Amygdala (tissue), 56 donors: Measurements from ENCODE around the gene INO80D.
A peak's percentile ranks its signal among the peaks of the same experiment; 100 is the strongest.
"Not testable (repeated sequence)": the region's sequence is repeated elsewhere in the genome, so short reads cannot be mapped to it uniquely, and the experiment has no call there.

Experiments used
- DNase-seq, 56 donors: peaks; one replicate each; lab custom pipeline; 2025; lab: John Stamatoyannopoulos, UW

INO80D gene

DNA sequence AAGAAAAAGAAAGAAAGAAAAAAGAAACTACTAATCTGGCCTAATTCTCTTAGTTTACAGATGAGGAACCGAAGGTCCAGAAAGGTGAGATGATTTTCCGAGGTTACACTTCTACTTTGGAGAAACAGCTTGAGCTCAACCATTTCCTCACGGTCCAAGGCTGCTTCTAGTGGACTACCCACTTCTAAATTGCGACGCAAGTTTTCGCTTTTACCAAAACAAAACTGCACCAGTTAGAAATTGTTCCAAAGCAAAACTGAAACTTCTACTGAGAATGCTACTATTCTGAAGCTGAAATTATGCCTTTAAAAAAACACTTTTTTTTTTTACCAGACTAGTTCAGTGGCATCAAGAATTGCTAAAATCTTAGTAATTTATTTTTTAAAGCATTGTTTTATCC, 101.6 kb downstream of the INO80D start:
- no peak for DNase-seq

DNA sequence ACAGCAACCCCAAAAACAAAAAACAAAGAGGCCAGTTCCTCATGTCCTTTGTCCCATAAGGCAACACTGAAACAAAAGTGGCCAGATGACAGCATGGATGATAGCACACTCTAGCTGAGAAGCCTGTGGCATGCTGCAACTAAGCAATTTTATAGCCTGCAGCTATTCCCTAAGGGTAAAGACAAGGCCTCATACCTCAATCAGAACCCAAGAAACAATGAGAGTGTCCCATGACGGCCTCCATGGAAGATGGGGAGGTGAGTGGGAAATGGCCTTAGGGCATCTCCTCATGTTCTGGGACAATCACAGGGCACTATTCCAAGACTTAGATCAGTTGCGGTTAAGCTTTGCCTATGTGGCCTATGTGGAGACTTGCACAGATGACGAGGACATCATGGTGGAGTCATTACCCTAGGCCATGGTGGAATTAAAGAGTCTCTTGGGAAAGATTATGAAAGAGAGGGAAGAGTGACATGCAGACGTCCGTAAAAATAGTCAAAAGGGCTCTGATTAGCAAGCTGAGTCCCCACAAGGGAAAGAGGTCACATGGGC, 103.1 kb downstream of the INO80D start:
- DNase-seq: no peak

DNA sequence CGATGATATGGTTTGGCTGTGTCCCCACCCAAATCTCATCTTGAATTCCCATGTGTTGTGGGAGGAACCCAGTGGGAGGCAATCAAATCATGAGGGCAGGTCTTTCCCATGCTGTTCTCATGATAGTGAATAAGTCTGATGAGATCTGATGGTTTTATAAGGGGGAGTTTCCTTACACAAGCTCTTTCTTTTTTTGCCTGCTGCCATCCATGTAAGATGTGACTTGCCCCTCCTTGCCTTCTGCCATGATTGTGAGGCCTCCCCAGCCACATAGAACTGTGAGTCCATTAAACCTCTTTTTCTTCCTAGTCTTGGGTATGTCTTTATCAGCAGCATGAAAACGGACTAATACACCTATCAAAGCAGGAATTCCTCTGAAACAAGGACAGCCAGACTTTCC, 107.2 kb downstream of the INO80D start:
- not testable (repeated sequence) for DNase-seq

DNA sequence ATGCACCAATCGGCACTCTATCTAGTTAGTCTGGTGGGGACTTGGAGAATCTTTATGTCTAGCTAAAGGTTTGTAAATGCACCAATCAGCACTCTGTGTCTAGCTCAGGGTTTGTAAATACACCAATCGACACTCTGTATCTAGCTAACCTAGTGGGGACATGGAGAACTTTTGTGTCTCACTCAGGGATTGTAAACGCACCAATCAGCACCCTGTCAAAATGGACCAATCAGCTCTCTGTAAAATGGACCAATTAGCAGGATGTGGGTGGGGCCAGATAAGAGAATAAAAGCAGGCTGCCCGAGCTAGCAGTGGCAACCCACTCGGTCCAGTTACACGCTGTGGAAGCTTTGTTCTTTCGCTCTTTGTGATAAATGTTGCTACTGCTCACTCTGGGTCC, 108.3 kb downstream of the INO80D start:
- DNase-seq: not testable (repeated sequence)

DNA sequence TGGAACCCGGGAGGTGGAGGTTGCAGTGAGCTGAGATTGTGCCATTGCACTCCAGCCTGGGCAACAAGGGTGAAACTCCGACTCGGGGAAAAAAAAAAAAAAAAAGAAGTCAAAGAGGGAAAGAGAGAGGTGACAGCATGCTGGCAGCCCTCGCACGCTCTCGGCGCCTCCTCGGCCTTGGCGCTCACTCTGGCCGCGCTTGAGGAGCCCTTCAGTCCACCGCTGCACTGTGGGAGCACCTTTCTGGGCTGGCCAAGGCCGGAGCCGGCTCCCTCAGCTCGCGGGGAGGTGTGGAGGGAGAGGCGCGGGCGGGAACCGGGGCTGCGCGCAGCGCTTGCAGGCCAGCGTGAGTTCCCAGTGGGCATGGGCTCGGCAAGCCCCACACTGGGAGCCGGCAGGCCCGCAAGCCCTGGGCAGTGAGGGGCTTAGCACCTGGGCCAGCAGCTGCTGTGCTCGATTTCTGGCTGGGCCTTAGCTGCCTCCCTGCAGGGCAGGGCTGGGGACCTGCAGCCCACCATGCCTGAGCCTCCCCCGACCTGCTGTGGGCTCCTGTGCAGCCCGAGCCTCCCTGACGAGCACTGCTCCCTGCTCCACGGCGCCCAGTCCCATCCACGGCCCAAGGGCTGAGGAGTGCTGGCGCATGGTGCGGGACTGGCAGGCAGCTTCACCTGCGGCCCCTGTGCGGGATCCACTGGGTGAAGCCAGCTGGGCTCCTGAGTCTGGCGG, 108.9 kb downstream of the INO80D start:
- not testable (repeated sequence) for DNase-seq

DNA sequence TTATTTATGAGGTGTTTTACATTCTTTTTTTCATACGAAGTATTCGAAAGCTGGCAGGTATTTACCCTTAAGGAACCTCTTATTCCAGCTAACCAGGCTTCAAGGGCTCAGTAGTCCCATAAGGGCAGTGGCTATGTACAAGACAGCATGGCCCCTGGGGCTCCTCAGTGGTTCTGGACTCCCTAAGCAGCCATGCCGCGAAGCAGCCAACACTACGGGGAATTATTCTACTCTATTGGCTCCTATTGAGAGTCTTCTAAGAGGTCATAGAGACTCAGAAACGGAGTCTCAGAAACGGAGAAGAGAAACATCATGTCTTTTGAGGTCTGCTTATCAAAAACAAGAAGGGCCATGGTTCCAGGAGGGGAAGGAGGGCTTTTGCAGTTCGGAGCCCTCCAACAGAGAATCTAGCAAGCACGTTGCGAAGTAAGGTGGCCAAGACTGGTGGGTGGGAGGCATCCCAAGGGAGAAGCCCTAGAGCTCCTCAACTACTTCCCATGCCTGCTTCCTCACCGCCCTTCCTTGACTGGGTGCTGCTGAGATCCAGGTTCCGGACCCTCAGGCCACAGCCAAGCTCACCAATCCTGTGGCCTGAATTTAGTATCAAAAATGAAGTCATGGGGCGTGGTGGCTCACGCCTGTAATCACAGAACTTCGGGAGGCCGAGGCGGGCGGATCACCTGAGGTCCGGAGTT, 109.7 kb downstream of the INO80D start:
- DNase-seq: no peak

DNA sequence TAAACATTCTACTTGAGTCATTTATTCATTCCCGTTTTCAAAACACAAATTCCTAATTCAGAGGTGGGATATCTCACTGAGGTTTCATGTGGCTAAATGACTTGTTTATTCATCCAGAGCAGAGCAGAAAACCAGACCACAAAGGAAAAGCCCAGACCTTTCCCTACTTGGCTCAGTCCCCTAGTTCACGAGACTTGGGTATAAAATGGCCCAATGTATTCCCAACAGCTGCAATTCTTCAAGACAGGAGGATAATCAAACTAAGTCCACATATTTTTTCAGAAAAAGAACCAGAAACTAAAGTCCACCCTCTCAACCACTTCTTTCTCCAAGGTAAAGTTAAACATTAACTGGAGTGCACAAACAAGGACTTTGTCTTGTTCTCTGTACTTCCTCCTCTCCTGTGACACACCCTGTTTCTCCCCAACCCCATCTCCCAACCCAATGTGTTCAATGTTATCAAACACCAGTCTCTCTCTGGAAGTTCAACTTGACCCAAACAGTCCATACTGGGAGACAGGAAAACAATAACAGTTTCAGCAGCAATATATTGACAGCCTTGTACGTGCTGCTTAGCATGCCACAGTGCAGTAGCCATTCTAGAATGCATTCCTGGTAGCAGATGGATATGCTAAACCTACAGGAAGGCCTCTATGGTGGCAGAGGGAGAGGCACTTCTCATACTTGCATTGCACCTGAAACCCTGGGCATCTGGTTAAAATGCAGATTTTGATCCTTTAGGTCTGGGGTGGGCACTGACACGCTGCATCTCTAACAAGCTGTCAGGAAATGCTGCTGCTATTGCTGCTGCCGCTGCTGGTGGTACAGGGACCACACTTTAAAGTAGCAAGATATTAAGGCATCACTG, 110.7 kb downstream of the INO80D start:
- no peak for DNase-seq

DNA sequence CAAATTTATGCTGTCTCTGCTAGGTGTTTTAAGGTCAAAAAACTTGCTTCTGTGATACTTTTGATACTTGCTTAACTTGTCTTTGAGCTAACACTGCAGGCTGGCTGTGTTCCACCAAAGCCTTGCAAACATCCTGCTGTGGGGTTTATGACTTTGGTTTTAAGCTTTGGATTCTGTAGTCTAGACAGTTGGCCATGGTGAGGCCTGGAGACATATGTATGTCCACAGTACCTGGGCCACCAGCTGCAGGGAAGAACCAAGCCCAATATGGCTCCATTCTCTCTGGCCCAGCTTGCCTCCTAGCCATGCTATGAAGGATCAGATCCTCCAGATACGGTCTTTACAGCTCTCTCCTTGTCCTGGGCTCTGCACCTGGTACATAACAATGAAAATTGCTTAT, 113.9 kb downstream of the INO80D start:
- DNase-seq: no peak

DNA sequence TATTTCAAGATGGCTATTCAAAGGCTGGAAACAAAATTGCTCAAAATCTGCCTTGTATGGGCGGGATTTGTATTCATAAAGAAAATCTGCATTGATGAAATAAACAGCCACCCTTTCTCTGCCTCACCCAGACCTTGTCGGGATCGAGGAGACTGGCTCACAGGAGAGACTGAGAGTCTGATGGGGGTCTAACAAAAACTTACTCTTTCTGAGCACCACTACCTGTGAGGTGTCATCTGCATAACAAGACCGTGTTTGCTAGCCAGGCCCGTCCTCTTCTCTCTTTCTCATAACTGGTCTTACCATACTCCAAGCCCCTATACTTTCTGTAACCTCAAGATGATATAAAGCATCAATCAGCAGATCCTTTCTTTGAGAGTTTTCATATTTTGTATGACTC, 115.6 kb downstream of the INO80D start:
- no peak for DNase-seq

DNA sequence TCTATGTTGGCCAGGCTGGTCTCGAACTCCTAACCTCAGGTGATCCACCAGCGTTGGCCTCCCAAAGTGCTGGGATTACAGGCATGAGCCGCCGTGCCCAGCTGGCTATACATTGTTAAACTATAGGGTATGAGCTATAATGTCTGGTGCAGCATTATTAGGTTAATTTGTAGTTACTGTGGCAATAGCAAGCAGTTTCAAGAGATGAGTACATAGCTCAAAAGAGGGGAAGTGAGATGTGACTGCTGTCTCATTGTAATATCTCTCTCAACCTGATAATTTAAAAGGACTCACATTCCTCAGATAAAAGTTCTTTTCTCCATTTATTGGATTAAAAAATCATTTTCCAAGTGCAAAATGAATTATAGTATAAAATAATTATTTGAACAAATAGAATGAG, 116.4 kb downstream of the INO80D start:
- no peak for DNase-seq

DNA sequence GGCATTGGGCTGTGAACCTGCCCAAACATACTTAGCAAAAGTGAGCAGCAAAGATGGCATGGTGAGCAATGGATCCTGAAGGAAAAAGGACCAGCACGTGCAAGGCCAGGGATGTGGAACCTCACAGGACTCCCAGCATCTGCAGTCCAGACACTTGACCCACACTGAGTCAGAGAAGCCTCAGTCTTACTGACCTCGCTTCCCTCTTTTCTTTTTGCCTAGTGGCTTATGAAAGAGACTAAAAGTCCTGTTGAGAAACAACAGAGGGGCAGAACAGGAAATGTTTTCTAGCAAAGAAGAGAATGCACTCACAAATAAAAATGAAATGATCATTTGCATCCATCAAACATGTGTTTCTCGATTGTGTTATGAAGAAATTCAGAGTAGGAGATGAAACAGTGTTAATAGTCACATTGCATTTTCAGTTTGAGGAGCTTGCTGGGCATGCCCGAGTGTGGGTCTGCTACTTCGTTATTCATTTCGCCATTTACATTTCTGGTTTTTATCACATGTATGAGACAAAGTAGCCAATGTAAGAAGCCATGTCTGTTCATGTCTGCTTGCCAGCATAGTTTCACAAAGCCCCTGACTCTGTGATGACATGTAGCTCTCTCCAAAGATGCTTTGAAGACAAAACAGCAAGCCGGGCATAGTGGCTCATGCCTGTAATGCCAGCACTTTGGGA, 118.4 kb downstream of the INO80D start:
- DNase-seq: no peak

DNA sequence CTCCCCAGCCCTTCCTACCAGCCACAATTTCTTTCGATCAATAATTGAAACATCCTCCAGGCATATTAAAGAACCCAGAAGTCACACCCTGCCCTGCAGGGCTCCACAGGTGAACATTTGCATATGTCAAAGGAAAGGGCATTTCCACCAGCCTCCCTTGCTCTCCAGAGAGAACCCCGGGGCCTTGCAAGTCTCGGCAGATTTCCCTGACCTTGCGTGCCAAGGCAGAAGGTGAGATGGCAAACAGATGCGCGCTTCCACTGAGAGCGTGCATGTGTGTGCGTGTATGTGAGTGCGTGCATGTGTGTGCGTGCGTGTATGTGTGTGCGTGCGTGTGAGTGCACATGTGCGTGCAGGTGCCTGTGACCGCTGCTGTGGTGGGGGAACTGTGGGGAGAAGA, 120.3 kb downstream of the INO80D start:
- DNase-seq: no peak

DNA sequence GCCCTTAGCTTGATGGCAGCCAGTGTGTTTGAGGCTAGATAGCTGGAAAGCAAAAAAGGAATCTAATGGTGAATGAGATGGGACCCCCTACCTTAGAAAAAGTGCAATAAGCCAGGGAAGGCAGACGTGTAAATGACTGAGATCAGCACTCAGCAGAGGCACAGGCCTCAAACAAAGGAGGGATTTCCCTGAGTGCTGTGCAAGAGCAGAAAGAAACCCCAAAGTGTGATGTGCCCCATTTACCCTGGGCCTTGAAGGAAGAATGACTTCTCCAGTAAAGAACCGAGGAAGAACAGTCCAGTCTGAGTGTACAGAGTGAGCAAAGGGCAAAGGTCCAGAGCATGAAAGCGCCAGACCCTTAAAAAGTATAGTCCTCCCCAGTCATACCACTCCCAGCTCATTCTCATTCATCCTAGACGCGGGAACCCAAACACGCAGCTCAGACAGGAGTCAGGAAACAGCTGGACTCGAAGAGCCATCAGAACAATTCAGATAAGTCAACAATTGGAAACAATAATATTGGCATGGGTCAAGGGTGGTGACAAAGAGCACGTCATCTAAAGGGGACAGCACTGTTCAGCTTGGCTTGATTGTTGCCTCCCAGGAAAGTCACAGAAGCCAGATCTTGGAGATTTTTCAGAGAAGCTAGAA, 121.7 kb downstream of the INO80D start:
- no peak for DNase-seq

DNA sequence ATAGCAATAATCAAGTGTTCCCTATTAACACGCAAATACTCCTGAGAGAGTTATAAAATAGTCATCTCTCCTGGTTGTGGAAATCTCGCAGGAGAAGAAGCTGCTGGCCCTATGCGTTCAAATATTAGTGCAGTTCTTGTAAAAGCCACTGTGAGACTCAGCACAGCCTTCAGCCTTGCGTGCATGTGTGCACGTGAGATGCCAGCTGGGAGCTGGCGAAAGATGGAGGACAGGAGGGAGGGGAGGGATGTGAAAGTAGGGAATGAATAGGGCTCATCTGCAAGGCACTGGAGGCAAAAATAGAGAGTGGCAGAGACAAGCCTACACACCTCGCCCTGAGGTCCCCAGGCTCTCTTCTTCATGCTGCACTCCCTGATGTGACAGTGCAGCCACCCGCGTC, 126.5 kb downstream of the INO80D start:
- peak in 2 of 56 donors; percentile 1 to 3 for DNase-seq

DNA sequence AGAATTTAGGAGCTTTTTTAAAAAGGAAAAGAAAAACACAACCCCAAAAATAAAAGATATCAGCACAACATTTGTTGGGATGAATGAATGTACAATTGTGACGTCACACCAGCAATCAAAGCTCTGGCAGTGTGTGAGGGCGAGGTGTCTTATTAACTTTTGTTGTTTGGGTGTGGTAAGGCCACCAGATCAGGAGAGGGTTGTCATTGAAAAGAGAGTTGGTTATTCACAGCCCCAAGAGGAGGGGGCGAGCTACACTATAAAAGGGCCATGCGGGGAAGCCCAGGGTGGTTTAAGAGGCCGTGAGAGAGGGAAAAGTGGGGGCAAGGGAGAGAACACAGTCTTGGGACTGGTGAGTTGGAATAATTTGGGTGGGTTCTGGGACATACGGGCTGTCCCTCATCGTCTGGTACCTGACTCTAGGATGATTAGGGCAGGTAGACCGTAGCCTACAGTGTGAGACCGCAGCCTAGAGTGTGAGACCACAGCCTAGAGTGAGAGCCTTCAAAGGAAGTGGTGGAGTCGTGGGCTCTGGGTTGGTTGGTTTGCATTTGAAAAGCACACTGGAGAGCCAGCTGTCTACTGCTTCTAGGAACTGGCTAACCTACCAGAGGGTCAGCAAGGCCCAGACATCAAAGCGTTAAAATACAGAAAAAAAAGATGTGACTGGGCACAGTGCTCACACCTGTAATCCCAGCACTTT, 128.4 kb downstream of the INO80D start:
- no peak for DNase-seq

DNA sequence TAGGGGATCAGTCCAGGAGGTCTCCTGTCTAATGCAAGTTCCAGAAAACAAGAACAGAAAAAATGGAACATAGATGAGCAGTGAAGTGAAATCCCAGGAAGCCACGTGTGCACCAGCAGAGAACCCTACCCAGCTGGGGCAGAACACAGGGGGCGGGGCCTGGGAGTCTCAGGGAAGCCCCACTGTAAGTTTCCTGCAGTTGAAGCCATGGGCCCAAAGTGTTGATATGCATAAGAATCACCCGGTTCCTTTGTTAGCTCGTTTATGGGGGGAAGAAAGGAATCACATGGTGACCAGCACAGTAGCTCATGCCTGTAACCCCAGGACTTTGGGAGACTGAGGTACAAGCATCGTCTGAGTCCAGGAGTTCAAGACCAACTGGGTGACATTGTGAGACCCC, 131.3 kb downstream of the INO80D start:
- no peak for DNase-seq

DNA sequence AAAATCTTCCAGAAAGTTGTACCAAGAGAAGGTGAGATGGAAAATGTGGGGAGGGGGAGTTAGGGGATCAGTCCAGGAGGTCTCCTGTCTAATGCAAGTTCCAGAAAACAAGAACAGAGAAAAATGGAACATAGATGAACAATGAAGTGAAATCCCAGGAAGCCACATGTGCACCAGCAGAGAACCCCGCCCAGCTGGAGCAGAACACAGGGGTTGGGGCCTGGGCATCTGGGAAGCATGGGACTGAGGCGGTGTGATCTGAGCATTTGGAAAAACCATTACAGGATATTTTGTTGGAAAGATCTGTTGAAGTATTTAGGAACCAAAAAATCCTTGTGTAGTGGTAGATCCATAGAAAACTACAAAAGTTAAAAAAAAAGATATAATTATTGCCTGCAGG, 133.7 kb downstream of the INO80D start:
- DNase-seq: no peak

DNA sequence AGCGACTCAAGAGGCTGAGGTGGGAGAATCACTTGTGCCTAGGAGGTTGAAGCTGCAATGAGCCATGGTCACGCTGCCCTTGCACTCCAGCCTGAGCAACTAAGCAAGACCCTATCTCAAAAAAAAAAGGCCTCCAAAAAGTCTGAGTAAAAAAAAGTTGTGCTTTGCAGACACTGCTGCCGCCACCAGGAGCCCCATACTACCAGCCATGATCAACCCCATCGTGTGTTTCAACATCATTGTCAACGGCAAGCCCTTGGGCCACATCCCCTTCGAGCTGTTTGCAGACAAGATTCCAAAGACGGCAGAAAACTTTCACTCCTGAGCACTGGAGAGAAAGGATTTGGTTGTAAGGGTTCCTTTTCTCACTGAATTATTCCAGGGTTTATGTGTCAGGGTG, 137.1 kb downstream of the INO80D start:
- DNase-seq: no peak

DNA sequence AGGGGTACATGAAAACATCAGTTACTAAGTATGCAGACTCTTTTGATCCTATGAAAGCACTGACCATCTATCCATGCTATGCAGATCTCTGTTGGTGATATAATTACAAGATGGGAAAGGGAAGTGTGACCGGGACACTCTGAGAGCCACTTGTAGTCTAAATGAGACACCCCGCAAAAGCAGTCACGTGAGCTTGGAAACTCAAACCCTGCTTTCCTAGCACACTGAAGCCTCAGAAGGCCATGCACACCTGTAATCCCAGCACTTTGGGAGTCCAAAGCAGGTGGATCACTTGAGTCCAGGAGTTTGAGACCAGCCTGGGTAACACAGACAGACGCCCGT, 137.5 kb downstream of the INO80D start:
- DNase-seq: no peak
